B cell (primary cell): ENCODE data around the gene UBAC1. TPM values are rescaled to one million over a fixed set of nuclear protein-coding genes. Genes with fewer than 3 reads are reported as not detected.
A peak's percentile ranks its signal among the peaks of the same experiment; 100 is the strongest.

Experiments
- ATAC-seq: fragments of 200-7000 bp; cut with Tn5 transposase; one replicate; pipeline ENCODE4 v1.10.0; 2021; ENCODE audit warnings: low read depth, mild to moderate bottlenecking, moderate number of reproducible peaks, moderate library complexity
- CTCF ChIA-PET: fragments of 350-600 bp; sonication (Branson Sonifier 250); formaldehyde crosslinking; loops from one replicate; lab custom pipeline; 2021; ENCODE audit warnings: antibody characterized with exemption, inconsistent platforms; lab: Charles Lee
- POLR2A ChIA-PET: fragments of 350-600 bp; sonication (Branson Sonifier 250); formaldehyde crosslinking; loops from one replicate; lab custom pipeline; 2021; ENCODE audit warnings: antibody characterized with exemption; lab: Charles Lee
- DNase-seq: peaks from one replicate; pipeline ENCODE4 v3.0.0; 2013
- H2AFZ ChIP-seq: 2 replicates; pipeline ENCODE4 v1.6.1; 2012; ENCODE audit warnings: mild to moderate bottlenecking, low read depth, low read length; ENCODE audit not compliant: insufficient read depth, poor library complexity, severe bottlenecking
- H3K27ac ChIP-seq, 2 donors: 1 replicate in 1 of 2; 2 replicates in 1 of 2; pipeline ENCODE4 v1.5.1; 2012 to 2013; ENCODE audit warnings: low read length in 2 of 2, mild to moderate bottlenecking in 2 of 2, moderate library complexity in 1 of 2
- H3K27me3 ChIP-seq, 4 experiments: fragments of 200-600 bp in 1 of 4; sonication (generic) in 1 of 4; replicated peaks in 1 of 4; 1 replicate in 2 of 4; 2 replicates in 2 of 4; pipeline versions ENCODE4 v1.6.1 to v1.7.0; 2013 to 2016; ENCODE audit warnings: low read length in 3 of 4, mild to moderate bottlenecking in 2 of 4, mixed read lengths in 1 of 4, moderate library complexity in 1 of 4; ENCODE audit not compliant: insufficient read depth in 4 of 4, control insufficient read depth in 3 of 4; ENCODE audit errors: control extremely low read depth in 1 of 4
- H3K36me3 ChIP-seq, 2 experiments: replicated peaks in 1 of 2; 1 replicate in 1 of 2; 2 replicates in 1 of 2; pipeline versions ENCODE4 v1.6.1 to v1.7.1; 2013; ENCODE audit warnings: low read length in 1 of 2; ENCODE audit not compliant: insufficient read depth in 2 of 2, control insufficient read depth in 1 of 2; ENCODE audit errors: control extremely low read depth in 1 of 2, extremely low read depth in 1 of 2
- H3K4me1 ChIP-seq, 2 donors: fragments of 200-600 bp in 1 of 2; sonication (generic) in 1 of 2; 1 replicate in 1 of 2; 2 replicates in 1 of 2; pipeline versions ENCODE4 v1.5.1 to v1.6.1; 2013 to 2017; ENCODE audit warnings: low read length in 2 of 2; ENCODE audit not compliant: control insufficient read depth in 2 of 2, insufficient read depth in 2 of 2
- H3K4me2 ChIP-seq: replicated peaks from 2 replicates; pipeline ENCODE3; 2012; ENCODE audit warnings: mild to moderate bottlenecking, low read depth, low read length; ENCODE audit not compliant: poor library complexity, severe bottlenecking
- H3K4me3 ChIP-seq, 5 experiments: fragments of 200-600 bp in 1 of 5; sonication (generic) in 1 of 5; 1 replicate in 3 of 5; 2 replicates in 2 of 5; pipeline versions ENCODE4 v1.5.1 to v1.7.0; 2011 to 2016; ENCODE audit warnings: low read length in 4 of 5, mild to moderate bottlenecking in 4 of 5, low read depth in 2 of 5, control low read depth in 1 of 5, moderate library complexity in 1 of 5; ENCODE audit not compliant: insufficient read depth in 1 of 5; ENCODE audit errors: control extremely low read depth in 1 of 5, extremely low read depth in 1 of 5
- H3K79me2 ChIP-seq: fragments of 200-600 bp; sonication (generic); one replicate; pipeline ENCODE4 v1.6.0; 2016; ENCODE audit warnings: low read length; ENCODE audit not compliant: control insufficient read depth, insufficient read depth
- H3K9ac ChIP-seq: fragments of 200-600 bp; sonication (generic); 2 replicates; pipeline ENCODE4 v1.6.1; 2017; ENCODE audit warnings: mild to moderate bottlenecking, low read length, moderate library complexity
- H3K9me3 ChIP-seq, 3 donors: one replicate each; pipeline versions ENCODE4 v1.6.1 to v1.7.1; 2013; ENCODE audit warnings: low read length in 2 of 3; ENCODE audit not compliant: control insufficient read depth in 2 of 3, insufficient read depth in 1 of 3; ENCODE audit errors: control extremely low read depth in 1 of 3
- H4K20me1 ChIP-seq: 2 replicates; pipeline ENCODE4 v1.6.0; 2012; ENCODE audit warnings: mild to moderate bottlenecking, low read length; ENCODE audit not compliant: insufficient read depth, control insufficient read depth, poor library complexity, severe bottlenecking
- H3K27ac Mint-ChIP-seq: one replicate; pipeline ENCODE4 v1.8.0; 2021; ENCODE audit warnings: mixed read lengths
- H3K27me3 Mint-ChIP-seq: one replicate; pipeline ENCODE4 v1.8.0; 2021; ENCODE audit warnings: mixed read lengths
- H3K4me1 Mint-ChIP-seq: one replicate; pipeline ENCODE4 v1.8.0; 2021; ENCODE audit warnings: mixed read lengths
- H3K4me3 Mint-ChIP-seq: one replicate; pipeline ENCODE4 v1.8.0; 2021; ENCODE audit warnings: mixed read lengths
- H3K9me3 Mint-ChIP-seq: one replicate; pipeline ENCODE4 v1.8.0; 2022; ENCODE audit warnings: mixed read lengths; ENCODE audit not compliant: insufficient read depth
- EZH2 ChIP-seq: IDR thresholded peaks from 2 replicates; pipeline ENCODE4 v1.6.1; 2012; ENCODE audit warnings: borderline replicate concordance, low read depth, mild to moderate bottlenecking, moderate library complexity, low read length; ENCODE audit not compliant: insufficient read depth, poor library complexity, severe bottlenecking
- WGBS: methylation state at CpG from one replicate; pipeline ENCODE4 v1.1.5; 2013; ENCODE audit warnings: missing lambda C conversion rate; ENCODE audit not compliant: insufficient coverage; 5-methylcytosine and 5-hydroxymethylcytosine counted together
- intact Hi-C: fragments of 100-400 bp; cut with micrococcal nuclease; formaldehyde crosslinking; loops from one replicate; pipeline ENCODE4 v1.10.0; 2022
- polyA plus RNA-seq: library from polyadenylated mRNA; depleted of rRNA; stranded (reverse); fragments of >200 nt; gene quantifications from 2 replicates; pipeline ENCODE4 v1.2.3, GENCODE V29; 2012
- total RNA-seq, 2 donors: library from RNA; stranded (reverse); fragments of 120-200 nt in 1 of 2; gene quantifications; 1 replicate in 1 of 2; 2 replicates in 1 of 2; pipeline versions ENCODE4 v1.2.3 to v1.2.4, GENCODE V29; 2013 to 2022
- TF ChIP-seq, protein P1 (sequence below): fragments of 200-600 bp; IDR thresholded peaks from one replicate; pipeline ENCODE4 v1.8.0; 2022; ENCODE audit warnings: antibody characterized with exemption, mild to moderate bottlenecking

The UBAC1 gene
- total and polyA plus RNA-seq, 2 donors (not counting 1 experiment from before 2014, with no cell fraction given): 30.8 to 31.1 TPM

DNA sequence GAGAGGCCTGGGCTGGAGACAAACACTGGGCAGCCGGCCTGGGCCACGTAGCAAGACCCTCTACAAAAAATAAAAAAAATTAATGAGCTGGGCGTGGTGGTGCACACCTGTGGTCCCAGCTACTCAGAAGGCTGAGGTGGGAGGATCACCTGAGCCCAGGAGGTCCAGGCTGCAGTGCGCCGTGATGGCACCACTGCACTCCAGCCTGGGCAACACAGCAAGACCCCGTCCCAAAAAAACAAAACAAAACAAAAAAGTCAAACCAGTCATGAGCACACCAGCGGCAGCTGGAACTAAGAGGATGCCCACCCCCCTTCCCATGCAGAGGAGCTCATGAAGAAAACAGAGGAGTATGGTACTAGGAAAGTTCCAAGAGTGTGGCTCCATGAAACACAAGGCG is 2.2 kb upstream of the UBAC1 start:
- H3K36me3 ChIP-seq: no peaks in the 10 kb centered on the region
- POLR2A ChIA-PET: no interaction called here
- no peak overlapping the region for H3K4me3 Mint-ChIP-seq
- H3K4me1 ChIP-seq: peaks cover 11 to 26% of the 10 kb centered on the region in 2 donors
- H3K27ac Mint-ChIP-seq: no peak overlapping the region
- H3K27ac ChIP-seq: no peak overlapping the region
- H3K9ac ChIP-seq: no peak overlapping the region
- 86% methylated on average over 4 of the region's 8 CpGs for WGBS
- peaks cover 0 to 25% (median 0%) of the 10 kb centered on the region in 4 experiments for H3K27me3 ChIP-seq
- no peak for DNase-seq
- H4K20me1 ChIP-seq: peaks cover 11% of the 10 kb centered on the region
- peaks cover 24% of the 10 kb centered on the region for H3K27me3 Mint-ChIP-seq
- H3K9me3 ChIP-seq: peaks cover 0 to 7% (median 0%) of the 10 kb centered on the region in 3 donors
- CTCF ChIA-PET: interaction anchor here (1.4 to 1.8 kb wide), 2 partner anchors 159 to 262 kb away, joined by 3 to 7 read pairs; no protein-coding TSS in a partner anchor
- TF ChIP-seq, protein P1, sequence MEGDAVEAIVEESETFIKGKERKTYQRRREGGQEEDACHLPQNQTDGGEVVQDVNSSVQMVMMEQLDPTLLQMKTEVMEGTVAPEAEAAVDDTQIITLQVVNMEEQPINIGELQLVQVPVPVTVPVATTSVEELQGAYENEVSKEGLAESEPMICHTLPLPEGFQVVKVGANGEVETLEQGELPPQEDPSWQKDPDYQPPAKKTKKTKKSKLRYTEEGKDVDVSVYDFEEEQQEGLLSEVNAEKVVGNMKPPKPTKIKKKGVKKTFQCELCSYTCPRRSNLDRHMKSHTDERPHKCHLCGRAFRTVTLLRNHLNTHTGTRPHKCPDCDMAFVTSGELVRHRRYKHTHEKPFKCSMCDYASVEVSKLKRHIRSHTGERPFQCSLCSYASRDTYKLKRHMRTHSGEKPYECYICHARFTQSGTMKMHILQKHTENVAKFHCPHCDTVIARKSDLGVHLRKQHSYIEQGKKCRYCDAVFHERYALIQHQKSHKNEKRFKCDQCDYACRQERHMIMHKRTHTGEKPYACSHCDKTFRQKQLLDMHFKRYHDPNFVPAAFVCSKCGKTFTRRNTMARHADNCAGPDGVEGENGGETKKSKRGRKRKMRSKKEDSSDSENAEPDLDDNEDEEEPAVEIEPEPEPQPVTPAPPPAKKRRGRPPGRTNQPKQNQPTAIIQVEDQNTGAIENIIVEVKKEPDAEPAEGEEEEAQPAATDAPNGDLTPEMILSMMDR: no peak
- TF ChIP-seq EZH2: no peak
- H3K79me2 ChIP-seq: peaks cover 26% of the 10 kb centered on the region
- H3K4me3 ChIP-seq: no peak overlapping the region
- no peak overlapping the region for H3K4me2 ChIP-seq
- ATAC-seq: no peak
- H2AFZ ChIP-seq: no peak overlapping the region
- H3K4me1 Mint-ChIP-seq: peaks cover 29% of the 10 kb centered on the region
- intact Hi-C loops: loop anchor here (10.0 kb wide), 1 partner anchor 281 kb away; the partner anchor contains the start of gene QSOX2
- no peaks in the 10 kb centered on the region for H3K9me3 Mint-ChIP-seq

DNA sequence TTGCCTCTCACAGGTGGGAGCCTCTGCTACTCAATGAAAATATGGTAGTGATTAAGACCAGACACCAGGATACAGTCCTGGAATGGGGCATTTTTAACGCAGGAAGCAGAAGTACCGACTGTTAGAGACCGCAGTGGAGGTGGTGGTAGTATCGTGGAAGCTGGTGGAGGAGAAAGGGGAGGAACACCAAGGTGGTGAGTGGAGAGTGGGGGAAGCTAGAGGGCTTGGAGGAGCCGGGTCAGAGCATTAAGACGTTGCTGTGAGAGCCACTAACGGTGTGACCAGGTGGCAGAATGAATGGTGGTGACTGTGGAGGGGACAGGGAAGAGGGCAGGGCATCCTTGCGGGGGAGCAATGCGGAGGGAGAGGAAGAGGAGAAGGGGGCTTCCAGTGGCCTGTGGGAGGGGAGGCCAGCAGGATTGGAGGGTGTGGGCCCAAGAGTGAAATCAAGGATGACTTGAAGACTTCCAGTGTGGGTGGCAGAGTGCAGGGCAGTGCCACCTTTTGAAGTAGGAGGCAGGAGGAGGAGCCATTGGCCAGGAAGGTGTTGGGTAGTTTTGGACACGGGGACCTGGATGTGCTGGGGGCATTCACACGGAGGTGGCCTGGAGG is 1.6 kb upstream of the UBAC1 start:
- TF ChIP-seq EZH2: no peak
- TF ChIP-seq, protein P1: no peak
- intact Hi-C loops: loop anchor here (10.0 kb wide), 1 partner anchor 282 kb away; the partner anchor contains the start of gene QSOX2
- no peaks in the 10 kb centered on the region for H3K9me3 Mint-ChIP-seq
- ChIA-PET CTCF (interaction anchor here (1.4 to 1.8 kb wide), 2 partner anchors 160 to 263 kb away, joined by 3 to 7 read pairs; no protein-coding TSS in a partner anchor), POLR2A (no interaction called here)
- Histone ChIP-seq H3K27ac (no peak overlapping the region), H3K9ac (no peak overlapping the region), H2AFZ (peak overlapping the region; percentile 55), H3K4me2 (no peak overlapping the region), H3K27me3 (peaks cover 0 to 22% (median 0%) of the 10 kb centered on the region in 4 experiments), H3K4me3 (no peak overlapping the region), H4K20me1 (peaks cover 11% of the 10 kb centered on the region), H3K79me2 (peaks cover 30% of the 10 kb centered on the region), H3K9me3 (peaks cover 0 to 7% (median 0%) of the 10 kb centered on the region in 3 donors), H3K4me1 (peaks cover 11 to 25% of the 10 kb centered on the region in 2 donors), H3K36me3 (no peaks in the 10 kb centered on the region)
- peaks cover 29% of the 10 kb centered on the region for H3K4me1 Mint-ChIP-seq
- DNase-seq: no peak
- no peak for ATAC-seq
- WGBS: 33% methylated on average over 11 of the region's 11 CpGs
- H3K4me3 Mint-ChIP-seq: peak overlapping the region; percentile 42
- peaks cover 23% of the 10 kb centered on the region for H3K27me3 Mint-ChIP-seq
- H3K27ac Mint-ChIP-seq: no peak overlapping the region
